ENCODE data around the gene PAK6.

Gene PAK6

GRCh38 chr15:40241269-40242212 is 2.7 kb downstream of the PAK6 start:
- Histone ChIP-seq H3F3A (ENCODE audit: control insufficient read depth, insufficient read depth) (peaks cover 4% of the 10 kb centered on the region; the same call in 1 of the 2 replicates), H3K4me1 (ENCODE audit: control insufficient read depth, low read length) (peaks cover 20% of the 10 kb centered on the region), H3K79me2 (ENCODE audit: control insufficient read depth, low read length) (no peaks in the 10 kb centered on the region), H3K9me2 (replicated peaks; ENCODE audit: control insufficient read depth, low read length) (no peaks in the 10 kb centered on the region), H3K27me3 (ENCODE audit: control insufficient read depth, low read length) (peaks cover 10% of the 10 kb centered on the region), H3K4me3 (ENCODE audit: low read length) (no peak overlapping the region), H3K36me3 (ENCODE audit: control insufficient read depth, low read length) (no peaks in the 10 kb centered on the region), H3K27ac (ENCODE audit: low read depth, low read length) (no peak overlapping the region), H4K20me1 (ENCODE audit: control insufficient read depth, insufficient read depth, low read depth, low read length) (no peaks in the 10 kb centered on the region), H3K4me2 (ENCODE audit: low read length) (no peak overlapping the region), H3K9me3 (ENCODE audit: control insufficient read depth, insufficient read depth, low read length) (no peaks in the 10 kb centered on the region)
- TF ChIP-seq, protein P1, sequence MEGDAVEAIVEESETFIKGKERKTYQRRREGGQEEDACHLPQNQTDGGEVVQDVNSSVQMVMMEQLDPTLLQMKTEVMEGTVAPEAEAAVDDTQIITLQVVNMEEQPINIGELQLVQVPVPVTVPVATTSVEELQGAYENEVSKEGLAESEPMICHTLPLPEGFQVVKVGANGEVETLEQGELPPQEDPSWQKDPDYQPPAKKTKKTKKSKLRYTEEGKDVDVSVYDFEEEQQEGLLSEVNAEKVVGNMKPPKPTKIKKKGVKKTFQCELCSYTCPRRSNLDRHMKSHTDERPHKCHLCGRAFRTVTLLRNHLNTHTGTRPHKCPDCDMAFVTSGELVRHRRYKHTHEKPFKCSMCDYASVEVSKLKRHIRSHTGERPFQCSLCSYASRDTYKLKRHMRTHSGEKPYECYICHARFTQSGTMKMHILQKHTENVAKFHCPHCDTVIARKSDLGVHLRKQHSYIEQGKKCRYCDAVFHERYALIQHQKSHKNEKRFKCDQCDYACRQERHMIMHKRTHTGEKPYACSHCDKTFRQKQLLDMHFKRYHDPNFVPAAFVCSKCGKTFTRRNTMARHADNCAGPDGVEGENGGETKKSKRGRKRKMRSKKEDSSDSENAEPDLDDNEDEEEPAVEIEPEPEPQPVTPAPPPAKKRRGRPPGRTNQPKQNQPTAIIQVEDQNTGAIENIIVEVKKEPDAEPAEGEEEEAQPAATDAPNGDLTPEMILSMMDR (IDR thresholded peaks at IDR 0.05; ENCODE audit: low read depth, low read length, poor library complexity, severe bottlenecking), result no peak
- TF ChIP-seq EZH2phosphoT487 (IDR thresholded peaks at IDR 0.05; ENCODE audit: borderline replicate concordance, low read length), result no peak

DNA sequence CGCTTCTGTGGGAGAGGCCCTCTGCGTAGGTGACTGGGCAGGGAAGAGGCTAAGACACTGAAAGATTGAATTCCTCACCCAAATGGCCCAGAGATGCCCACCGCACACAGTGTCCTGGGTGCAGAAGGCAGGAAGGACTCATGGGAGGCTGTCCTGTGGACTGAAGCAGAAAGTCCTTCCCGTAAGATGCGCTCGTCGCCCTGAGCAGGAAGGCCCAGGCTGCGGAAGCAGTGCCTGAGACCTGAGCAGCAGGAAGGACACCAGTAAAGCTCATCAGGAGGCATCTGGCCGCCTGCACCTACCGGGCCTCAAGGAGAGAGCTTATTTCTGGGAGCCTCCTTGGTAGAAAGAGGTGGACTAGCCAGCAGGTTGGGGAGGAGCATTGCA is 3.3 kb downstream of the PAK6 start:
- Histone ChIP-seq H3K36me3 (ENCODE audit: control insufficient read depth, low read length) (no peaks in the 10 kb centered on the region), H3K9me3 (ENCODE audit: control insufficient read depth, insufficient read depth, low read length) (no peaks in the 10 kb centered on the region), H4K20me1 (ENCODE audit: control insufficient read depth, insufficient read depth, low read depth, low read length) (no peaks in the 10 kb centered on the region), H3K4me2 (ENCODE audit: low read length) (no peak overlapping the region), H3K27ac (ENCODE audit: low read depth, low read length) (no peak overlapping the region), H3K79me2 (ENCODE audit: control insufficient read depth, low read length) (no peaks in the 10 kb centered on the region), H3F3A (ENCODE audit: control insufficient read depth, insufficient read depth) (no peaks in the 10 kb centered on the region; the same call in 1 of the 2 replicates), H3K4me3 (ENCODE audit: low read length) (no peak overlapping the region), H3K27me3 (ENCODE audit: control insufficient read depth, low read length) (peaks cover 10% of the 10 kb centered on the region), H3K4me1 (ENCODE audit: control insufficient read depth, low read length) (peaks cover 20% of the 10 kb centered on the region), H3K9me2 (replicated peaks; ENCODE audit: control insufficient read depth, low read length) (no peaks in the 10 kb centered on the region)
- TF ChIP-seq, protein P1 (IDR thresholded peaks at IDR 0.05; ENCODE audit: low read depth, low read length, poor library complexity, severe bottlenecking), result no peak
- no peak for TF ChIP-seq EZH2phosphoT487 (IDR thresholded peaks at IDR 0.05; ENCODE audit: borderline replicate concordance, low read length)

- Histone ChIP-seq H3K9me2 (replicated peaks; ENCODE audit: control insufficient read depth, low read length) (no peaks in the 10 kb centered on the region), H4K20me1 (ENCODE audit: control insufficient read depth, insufficient read depth, low read depth, low read length) (no peaks in the 10 kb centered on the region), H3K27me3 (ENCODE audit: control insufficient read depth, low read length) (peaks cover 10% of the 10 kb centered on the region), H3K9me3 (ENCODE audit: control insufficient read depth, insufficient read depth, low read length) (no peaks in the 10 kb centered on the region), H3K79me2 (ENCODE audit: control insufficient read depth, low read length) (no peaks in the 10 kb centered on the region), H3K36me3 (ENCODE audit: control insufficient read depth, low read length) (no peaks in the 10 kb centered on the region), H3K27ac (ENCODE audit: low read depth, low read length) (no peak overlapping the region), H3K4me2 (ENCODE audit: low read length) (no peak overlapping the region), H3K4me3 (ENCODE audit: low read length) (no peak overlapping the region), H3K4me1 (ENCODE audit: control insufficient read depth, low read length) (peaks cover 20% of the 10 kb centered on the region), H3F3A (ENCODE audit: control insufficient read depth, insufficient read depth) (no peaks in the 10 kb centered on the region)
- TF ChIP-seq EZH2phosphoT487 (IDR thresholded peaks at IDR 0.05; ENCODE audit: borderline replicate concordance, low read length), result no peak
- TF ChIP-seq, protein P1 (IDR thresholded peaks at IDR 0.05; ENCODE audit: low read depth, low read length, poor library complexity, severe bottlenecking), result no peak
Observed at GRCh38 chr15:40242601-40243000, 3.7 kb downstream of the PAK6 start.
